Measurements from ENCODE around the gene PHF14.

PHF14 gene

GRCh38 chr7:11175887-11176286 lies 202.2 kb downstream of the PHF14 start:
- no peak for DNase-seq (ENCODE audit: low spot score)

- DNase-seq (ENCODE audit: low spot score): no peak
These were observed 203.4 kb downstream of the PHF14 start for GRCh38 chr7:11176985-11177555.

- DNase-seq (ENCODE audit: low spot score): no peak
These were observed 204.1 kb downstream of the PHF14 start for GRCh38 chr7:11177793-11178192.

DNA sequence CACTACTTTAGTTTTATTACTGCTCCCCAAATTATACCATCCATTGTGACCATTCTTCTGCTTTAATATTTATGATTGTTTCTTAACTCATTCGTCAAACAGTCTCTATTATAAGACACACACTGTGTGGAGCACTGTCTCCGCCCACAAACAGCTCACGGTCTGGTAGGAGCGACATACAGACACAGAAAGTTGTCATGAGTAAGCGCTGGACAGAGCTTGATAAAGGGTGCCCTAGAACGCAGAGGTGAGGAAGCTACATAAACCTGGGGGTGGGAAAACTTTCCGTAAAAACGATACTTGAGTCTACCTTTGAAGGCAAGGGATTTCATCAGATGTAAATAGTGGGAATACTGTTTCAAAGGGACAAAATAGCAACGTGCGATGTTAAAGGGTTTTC lies 207.9 kb downstream of the PHF14 start:
- DNase-seq (ENCODE audit: low spot score): no peak

DNA sequence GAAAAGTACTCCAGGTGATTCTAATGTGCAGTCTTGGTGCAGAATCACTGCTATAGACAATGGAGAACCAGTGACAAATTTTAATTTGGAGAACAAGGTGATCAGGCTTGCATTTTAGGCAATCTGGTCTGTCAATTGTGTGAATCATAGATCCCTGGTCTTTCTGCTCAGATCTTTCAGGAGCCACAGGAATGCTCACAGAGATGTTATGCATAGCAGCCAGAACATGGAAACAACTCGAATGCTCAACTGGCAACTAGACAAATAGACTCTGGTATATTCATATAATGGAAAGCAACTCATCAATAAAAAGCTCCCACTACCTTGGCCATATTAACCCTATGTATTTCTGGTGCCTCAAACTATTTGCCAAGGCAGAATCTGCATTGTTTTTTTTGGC lies 209.1 kb downstream of the PHF14 start:
- DNase-seq (ENCODE audit: low spot score): no peak

DNA sequence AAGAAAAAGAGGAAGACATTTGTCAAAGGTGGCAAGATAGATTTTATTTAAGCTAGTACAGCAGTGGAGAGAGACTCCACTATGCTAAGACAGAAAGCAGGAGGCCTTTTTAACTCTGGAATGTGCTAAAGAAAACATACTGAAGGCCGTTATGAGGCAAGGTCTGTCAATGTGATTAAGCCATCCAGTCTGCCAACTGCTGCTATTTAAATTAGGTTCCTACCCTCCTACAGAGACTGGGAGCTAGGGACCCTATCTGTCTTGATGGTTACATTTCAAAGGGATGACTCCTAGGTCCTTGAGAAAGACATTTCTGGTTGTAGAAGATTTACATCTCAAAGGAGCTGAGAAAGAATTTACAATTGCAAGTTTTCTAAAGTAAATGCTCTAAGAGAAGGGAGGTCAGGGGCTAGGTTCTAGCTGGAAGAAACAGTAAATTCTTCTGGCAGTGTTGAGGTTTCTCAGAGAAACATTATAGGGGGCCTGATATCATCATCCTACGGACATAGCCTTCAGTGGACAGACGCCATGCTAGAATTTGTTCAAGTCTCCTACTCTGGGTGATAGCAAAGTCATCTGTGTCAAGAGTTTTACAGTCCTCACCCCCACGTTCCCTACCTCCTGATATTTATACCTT lies 211.6 kb downstream of the PHF14 start:
- no peak for DNase-seq (ENCODE audit: low spot score)

DNA sequence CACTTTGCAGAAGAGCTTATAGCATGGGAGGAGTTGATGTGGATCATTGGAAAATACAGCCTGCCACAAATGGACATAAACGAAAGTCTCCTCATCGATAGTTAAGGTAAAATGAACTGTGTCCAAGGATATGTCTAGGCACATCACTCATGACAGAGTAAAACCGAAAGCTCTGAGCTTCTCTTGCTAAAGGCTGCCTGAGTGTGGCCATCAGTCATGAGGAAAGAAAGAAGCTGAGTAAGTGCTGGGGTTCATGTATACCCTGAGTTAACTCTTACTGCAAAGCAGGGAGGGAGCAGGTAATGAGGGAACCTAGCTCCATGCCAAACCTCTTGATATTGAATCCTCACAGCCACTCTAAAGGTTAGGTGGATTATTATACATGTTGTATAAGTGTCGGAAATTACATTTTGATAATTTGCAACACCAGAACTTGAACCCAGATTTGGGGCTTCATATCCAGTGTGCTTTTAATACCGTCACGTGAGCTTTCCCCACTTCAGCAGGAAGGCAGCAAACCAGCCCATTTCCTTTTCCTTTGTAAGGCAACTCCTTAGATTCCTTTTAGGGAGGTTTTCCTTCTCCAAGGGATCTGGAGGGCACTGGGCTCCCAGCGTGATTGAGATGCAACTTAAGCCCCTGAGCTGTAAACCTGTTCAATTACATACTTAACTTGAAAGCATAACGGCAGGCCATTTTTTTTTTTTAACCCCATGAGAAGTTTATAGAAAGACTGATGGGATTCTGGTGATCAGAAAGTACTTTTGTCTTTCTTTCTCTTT lies 215.0 kb downstream of the PHF14 start:
- no peak for DNase-seq (ENCODE audit: low spot score)

GRCh38 chr7:11191081-11191480 lies 217.4 kb downstream of the PHF14 start:
- no peak for DNase-seq (ENCODE audit: low spot score)

DNA sequence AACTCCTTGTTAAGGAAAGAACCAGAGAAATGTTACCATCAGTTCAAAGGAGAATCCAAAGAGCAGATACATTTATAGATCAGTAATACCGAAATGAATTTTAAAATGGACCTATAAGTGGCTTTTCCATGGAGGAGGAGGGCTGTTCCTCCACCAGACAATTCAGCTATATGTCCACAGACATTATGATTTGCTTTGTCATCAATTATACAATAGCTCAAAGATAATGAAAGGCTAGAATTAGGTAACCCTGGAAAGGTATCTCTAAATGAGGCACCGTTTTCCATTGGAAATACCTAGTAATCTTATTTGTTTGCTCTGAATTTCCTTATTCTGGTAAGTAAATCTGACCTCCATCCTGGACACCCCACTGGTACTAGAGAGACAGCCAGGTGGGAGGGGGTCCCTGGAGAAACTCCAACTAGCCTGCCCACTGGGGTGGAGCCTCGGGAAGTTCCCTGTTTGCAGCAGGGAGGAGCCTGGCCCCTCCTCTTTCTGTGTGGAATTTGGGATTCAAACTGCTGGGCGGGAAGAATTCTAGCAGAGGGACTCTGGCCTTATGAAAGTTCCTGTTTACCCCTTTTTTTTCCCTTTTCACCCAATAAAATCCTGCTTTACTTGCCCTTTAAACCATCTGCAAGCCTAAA lies 218.0 kb downstream of the PHF14 start:
- DNase-seq (ENCODE audit: low spot score): no peak

DNA sequence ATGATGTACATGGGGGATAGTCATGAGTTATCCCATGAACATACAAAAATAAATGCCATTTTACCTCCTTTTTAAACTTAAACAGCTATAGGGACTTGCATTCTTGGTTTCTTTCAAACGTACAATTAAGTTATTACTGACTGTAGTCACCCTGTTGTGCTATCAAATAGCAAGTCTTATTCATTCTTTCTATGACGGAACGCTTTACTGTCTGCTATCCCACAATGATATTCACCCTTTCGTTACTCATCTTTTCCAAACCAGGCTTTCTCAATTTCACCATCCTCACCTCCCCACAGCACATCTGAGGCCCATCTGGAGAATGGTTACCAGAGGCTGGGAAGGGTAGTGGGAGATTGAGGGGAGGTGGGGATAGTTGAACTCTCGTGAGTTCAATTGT lies 218.8 kb downstream of the PHF14 start:
- DNase-seq (ENCODE audit: low spot score): no peak

GRCh38 chr7:11193131-11193867 lies 219.6 kb downstream of the PHF14 start:
- DNase-seq (ENCODE audit: low spot score): no peak

- no peak for DNase-seq (ENCODE audit: low spot score)
These were observed 220.2 kb downstream of the PHF14 start for GRCh38 chr7:11193888-11194287.

DNA sequence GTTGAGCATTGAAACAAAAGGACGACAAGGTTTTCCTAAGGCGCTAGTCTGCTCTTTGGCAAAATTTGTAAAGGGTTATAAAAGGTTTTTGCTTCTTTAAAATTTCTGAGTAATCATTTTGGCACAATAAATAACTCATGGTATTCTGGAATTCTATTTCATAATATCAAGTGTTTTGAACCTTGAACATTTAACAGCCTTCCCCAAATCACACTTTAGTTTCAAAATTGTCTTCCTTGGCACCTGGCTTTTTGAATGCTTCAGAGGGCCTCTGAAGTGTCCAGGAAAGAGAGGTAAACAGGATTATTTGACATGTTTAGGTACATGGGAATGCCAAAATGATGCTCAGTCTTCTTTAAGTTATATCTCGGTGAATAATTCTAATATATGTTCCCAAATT lies 220.8 kb downstream of the PHF14 start:
- no peak for DNase-seq (ENCODE audit: low spot score)

DNA sequence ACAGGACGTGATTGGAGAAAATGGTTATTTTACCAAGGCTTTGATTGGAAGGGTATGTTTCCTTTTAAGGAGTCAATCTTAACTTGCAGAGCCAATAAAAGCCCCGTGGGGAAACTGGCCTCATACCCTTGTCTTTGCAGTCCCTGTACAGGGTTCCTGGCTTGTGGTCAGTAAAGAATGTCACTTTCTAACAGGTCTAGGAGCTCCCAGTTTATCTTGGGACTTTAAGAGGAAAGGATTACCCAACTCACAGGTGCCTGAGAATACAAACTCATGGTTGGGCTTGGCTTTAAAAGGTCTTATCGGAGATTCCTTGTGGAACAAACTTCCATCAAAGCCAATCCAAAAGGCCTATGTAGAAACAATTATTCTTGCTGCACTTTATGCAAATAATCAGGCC lies 221.8 kb downstream of the PHF14 start:
- DNase-seq (ENCODE audit: low spot score): no peak

DNA sequence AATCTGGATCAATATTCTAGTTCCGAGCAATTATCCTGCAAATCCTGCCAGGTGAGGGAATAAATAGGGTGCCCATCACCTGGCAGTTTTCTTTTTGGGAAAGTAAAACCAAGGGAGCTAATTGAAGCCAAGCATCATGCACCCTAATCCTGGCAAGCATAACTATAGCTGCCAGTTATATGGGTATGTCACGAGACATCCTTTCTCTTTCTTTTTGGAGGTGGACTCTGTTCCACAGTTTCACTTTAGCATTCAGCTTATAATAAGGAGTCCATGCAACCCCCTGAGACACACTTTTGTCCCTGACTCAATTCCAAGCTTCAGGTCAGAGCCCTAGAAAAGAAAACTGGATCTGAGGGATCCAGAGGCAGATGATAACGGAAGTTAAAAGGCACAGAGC lies 222.5 kb downstream of the PHF14 start:
- no peak for DNase-seq (ENCODE audit: low spot score)

- no peak for DNase-seq (ENCODE audit: low spot score)
These were observed 229.6 kb downstream of the PHF14 start for GRCh38 chr7:11203224-11203623.

- DNase-seq (ENCODE audit: low spot score): no peak
These were observed 230.0 kb downstream of the PHF14 start for GRCh38 chr7:11203683-11204082.

GRCh38 chr7:11206177-11206899 lies 232.7 kb downstream of the PHF14 start:
- no peak for DNase-seq (ENCODE audit: low spot score)

GRCh38 chr7:11207565-11207964 lies 233.9 kb downstream of the PHF14 start:
- DNase-seq (ENCODE audit: low spot score): no peak

GRCh38 chr7:11208883-11209465 lies 235.3 kb downstream of the PHF14 start:
- no peak for DNase-seq (ENCODE audit: low spot score)

GRCh38 chr7:11210374-11210773 lies 236.7 kb downstream of the PHF14 start:
- no peak for DNase-seq (ENCODE audit: low spot score)
